Progenitor cell of endocrine pancreas (in vitro differentiated cells): Measurements from ENCODE around the gene SLC38A8. TPM values are rescaled to one million over a fixed set of nuclear protein-coding genes. Genes with fewer than 3 reads are reported as not detected.
A peak's percentile ranks its signal among the peaks of the same experiment; 100 is the strongest.

ENCODE experiments used
- DNase-seq: peaks from one replicate; pipeline ENCODE4 v3.0.0; 2021; ENCODE audit warnings: low spot score; ENCODE audit not compliant: unreplicated experiment
- H3K27ac Mint-ChIP-seq: 2 replicates; pipeline ENCODE4 v1.8.0; 2021; ENCODE audit warnings: mild to moderate bottlenecking, moderate library complexity, mixed read lengths
- H3K27me3 Mint-ChIP-seq: 2 replicates; pipeline ENCODE4 v1.8.0; 2021; ENCODE audit warnings: mixed read lengths
- H3K36me3 Mint-ChIP-seq: 2 replicates; pipeline ENCODE4 v1.8.0; 2022; ENCODE audit warnings: mixed read lengths; ENCODE audit not compliant: insufficient read depth
- H3K4me1 Mint-ChIP-seq: 2 replicates; pipeline ENCODE4 v1.8.0; 2021; ENCODE audit warnings: low read depth, mixed read lengths
- H3K4me3 Mint-ChIP-seq: 2 replicates; pipeline ENCODE4 v1.8.0; 2021; ENCODE audit warnings: low read depth, mild to moderate bottlenecking, moderate library complexity, mixed read lengths
- H3K9me3 Mint-ChIP-seq: 2 replicates; pipeline ENCODE4 v1.8.0; 2021; ENCODE audit warnings: low read depth, mixed read lengths
- CTCF ChIP-seq: fragments of 200-600 bp; sonication (generic); IDR thresholded peaks from one replicate; pipeline ENCODE4 v1.5.0; 2021; ENCODE audit warnings: antibody characterized with exemption, mild to moderate bottlenecking; ENCODE audit not compliant: unreplicated experiment
- total RNA-seq: library from RNA; stranded (reverse); gene quantifications from 2 replicates; pipeline ENCODE4 v1.2.1, GENCODE V29; 2021

SLC38A8 gene
- total RNA-seq, 1 donor from 2014 or later, result 0.24 TPM

- H3K36me3 Mint-ChIP-seq, result peaks cover 2% of the 10 kb centered on the region
Observed at GRCh38 chr16:84031556-84031955, 11.0 kb downstream of the SLC38A8 start.

DNA sequence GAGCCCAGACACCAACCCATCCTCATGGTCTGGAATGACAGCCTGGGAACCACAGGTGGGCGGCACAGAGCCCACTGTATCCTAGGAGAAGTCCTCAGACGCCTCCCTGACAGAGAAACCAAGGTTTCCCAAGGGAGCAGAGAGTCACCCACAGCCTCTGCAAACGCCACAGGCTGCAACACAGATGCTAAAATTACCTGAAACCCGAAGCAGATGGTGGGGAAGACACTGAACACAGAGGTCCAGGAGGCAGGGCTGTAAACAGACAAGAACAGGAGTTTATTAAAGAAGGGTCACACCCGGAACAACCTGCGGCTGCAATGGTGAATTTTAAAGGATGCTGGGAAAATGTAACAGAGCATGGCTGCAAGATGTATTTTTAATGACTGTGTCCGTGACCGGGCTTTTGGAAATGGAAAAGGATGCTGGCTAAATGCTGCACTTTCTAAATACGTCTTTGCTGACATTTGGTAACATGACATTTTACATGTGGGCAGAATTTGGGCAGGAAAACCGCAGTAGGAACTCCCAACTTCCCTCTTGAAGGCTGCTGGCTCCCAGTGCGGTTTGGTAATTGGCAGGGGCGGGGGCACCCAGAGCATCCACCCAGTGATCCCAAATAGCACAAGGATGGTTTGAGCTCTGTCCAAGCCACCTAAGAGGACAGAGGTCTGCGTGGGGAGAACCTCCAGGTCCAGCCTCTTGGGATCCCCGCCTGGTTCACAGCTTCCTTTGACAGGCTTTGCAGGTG, 13.1 kb downstream of the SLC38A8 start:
- no peaks in the 10 kb centered on the region for H3K4me1 Mint-ChIP-seq
- no peak for TF ChIP-seq CTCF

More at GRCh38 chr16:84031556-84031955, 11.0 kb downstream of the SLC38A8 start:
- TF ChIP-seq CTCF, result no peak
- no peak for DNase-seq
- Mint-ChIP-seq H3K27ac (no peak overlapping the region), H3K27me3 (peaks cover 24% of the 10 kb centered on the region), H3K9me3 (peaks cover 7% of the 10 kb centered on the region), H3K4me3 (no peak overlapping the region), H3K4me1 (no peaks in the 10 kb centered on the region)

GRCh38 chr16:84027625-84028024, 15.0 kb downstream of the SLC38A8 start:
- TF ChIP-seq CTCF, result no peak
- H3K9me3 Mint-ChIP-seq, result no peaks in the 10 kb centered on the region
- no peak overlapping the region for H3K4me3 Mint-ChIP-seq
- H3K4me1 Mint-ChIP-seq, result peaks cover 10% of the 10 kb centered on the region
- H3K27me3 Mint-ChIP-seq, result peaks cover 24% of the 10 kb centered on the region
- H3K27ac Mint-ChIP-seq, result peak overlapping the region; percentile 27
- no peak for DNase-seq
- H3K36me3 Mint-ChIP-seq, result no peaks in the 10 kb centered on the region

More for the DNA sequence above, 13.1 kb downstream of the SLC38A8 start:
- Mint-ChIP-seq H3K4me3 (no peak overlapping the region), H3K27me3 (peaks cover 24% of the 10 kb centered on the region), H3K27ac (no peak overlapping the region), H3K9me3 (no peaks in the 10 kb centered on the region), H3K36me3 (no peaks in the 10 kb centered on the region)
- no peak for DNase-seq

DNA sequence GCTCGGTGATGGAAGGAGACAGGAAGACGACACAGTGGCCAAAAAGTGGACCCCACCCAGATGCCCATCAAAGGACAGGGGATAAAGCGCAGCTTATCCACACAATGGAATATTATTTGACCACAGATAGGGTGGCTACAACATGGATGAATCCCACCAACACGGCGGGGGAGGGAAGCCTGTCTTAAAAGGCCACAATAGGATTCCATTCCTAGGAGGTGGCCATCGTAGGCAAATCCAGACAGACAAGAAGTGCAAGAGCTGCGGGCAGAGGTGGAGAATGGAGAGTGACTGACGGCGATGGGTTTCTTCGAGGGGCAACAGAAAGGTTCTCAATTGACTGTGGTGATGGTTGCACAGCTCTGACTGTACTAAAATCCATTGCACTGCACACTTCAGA, 16.0 kb downstream of the SLC38A8 start:
- no peak for DNase-seq
- Mint-ChIP-seq H3K4me3 (no peak overlapping the region), H3K4me1 (peaks cover 11% of the 10 kb centered on the region), H3K27ac (no peak overlapping the region), H3K36me3 (no peaks in the 10 kb centered on the region), H3K27me3 (peaks cover 24% of the 10 kb centered on the region), H3K9me3 (peaks cover under 1% of the 10 kb centered on the region)
- TF ChIP-seq CTCF, result no peak

DNA sequence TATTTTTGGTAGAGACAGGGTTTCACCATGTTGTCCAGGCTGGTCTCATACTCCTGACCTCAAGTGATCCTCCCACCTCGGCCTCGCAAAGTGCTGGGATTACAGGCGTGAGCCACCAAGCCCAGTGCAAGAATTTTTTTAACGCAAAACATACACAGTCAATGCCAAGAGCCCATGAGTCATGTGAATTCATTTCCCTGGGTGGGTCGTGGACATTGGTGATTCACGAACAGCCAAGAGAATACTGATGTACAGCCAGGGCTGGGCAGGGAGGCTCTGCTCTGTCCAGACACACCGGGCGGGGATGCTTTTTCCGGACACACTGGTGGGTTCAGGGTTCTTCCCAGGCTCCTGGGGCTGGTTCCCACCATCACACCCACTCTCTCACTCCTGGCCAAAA, 17.7 kb downstream of the SLC38A8 start:
- Mint-ChIP-seq H3K27me3 (peaks cover 16% of the 10 kb centered on the region), H3K9me3 (peaks cover 4% of the 10 kb centered on the region), H3K4me1 (peaks cover 11% of the 10 kb centered on the region), H3K36me3 (peaks cover 3% of the 10 kb centered on the region), H3K4me3 (no peak overlapping the region), H3K27ac (no peak overlapping the region)
- TF ChIP-seq CTCF, result no peak
- DNase-seq, result no peak
